Testis (tissue), 3 donors: ENCODE results near the gene TLK2. TPM values are rescaled to one million over a fixed set of nuclear protein-coding genes. Genes with fewer than 3 reads are reported as not detected.

Source experiments
- DNase-seq: peaks from one replicate; pipeline ENCODE4 v3.0.0-alpha.2; 2019
- H3K27ac ChIP-seq, 2 donors: fragments of 200-600 bp; sonication (generic); one replicate each; pipeline ENCODE4 v1.5.1; 2019
- H3K27me3 ChIP-seq: fragments of 200-600 bp; sonication (generic); one replicate; pipeline ENCODE4 v1.5.1; 2019
- H3K36me3 ChIP-seq: fragments of 200-600 bp; sonication (generic); one replicate; pipeline ENCODE4 v1.5.1; 2017; ENCODE audit warnings: low read depth; ENCODE audit errors: missing control alignments
- H3K4me1 ChIP-seq: fragments of 200-600 bp; sonication (generic); one replicate; pipeline ENCODE4 v1.5.1; 2019
- H3K4me3 ChIP-seq, 2 donors: fragments of 200-600 bp; sonication (generic); one replicate each; pipeline ENCODE4 v1.5.1; 2017 to 2019
- H3K9me3 ChIP-seq: fragments of 200-600 bp; sonication (generic); one replicate; pipeline ENCODE4 v1.5.1; 2017
- POLR2A ChIP-seq: fragments of 450-650 bp; IDR thresholded peaks from one replicate; pipeline ENCODE4 v1.6.1; 2017; ENCODE audit warnings: antibody characterized with exemption, mild to moderate bottlenecking, moderate library complexity
- WGBS, 2 donors: methylation state at CpG; one replicate each; pipeline ENCODE4 v1.1.5; 2018; 5-methylcytosine and 5-hydroxymethylcytosine counted together
- intact Hi-C: fragments of 100-400 bp; cut with DNase I; formaldehyde crosslinking; loops from one replicate; pipeline ENCODE4 v1.15.1; 2023; ENCODE audit warnings: low total_unique reads
- polyA plus RNA-seq: library from polyadenylated mRNA; stranded (reverse); fragments of 350-450 nt; fragmentation: Illumina TruSeq; extraction: RNeasy Lipid Tissue Mini Kit (QIAGEN cat#74804); gene quantifications from one replicate; pipeline ENCODE4 v1.2.3, GENCODE V29; 2014; ENCODE audit warnings: low read depth, low replicate concordance; ENCODE audit not compliant: insufficient read depth
- total RNA-seq, 2 donors: library from RNA; depleted of rRNA; stranded (reverse); fragments of >200 nt; gene quantifications; one replicate each; pipeline ENCODE4 v1.2.3, GENCODE V29; 2016
- TF ChIP-seq, protein P1 (sequence below), 3 experiments: fragments of 450-650 bp in 2 of 3; fragments of 200-600 bp in 1 of 3; sonication (generic) in 1 of 3; IDR thresholded peaks; one replicate each; pipeline ENCODE4 v1.5.1; 2016 to 2019; ENCODE audit warnings: antibody characterized with exemption in 3 of 3, mild to moderate bottlenecking in 2 of 3, moderate library complexity in 1 of 3

The TLK2 gene
- total and polyA plus RNA-seq, 3 donors from 2014 or later: 64.5 to 109 (median 78.2) TPM

DNA sequence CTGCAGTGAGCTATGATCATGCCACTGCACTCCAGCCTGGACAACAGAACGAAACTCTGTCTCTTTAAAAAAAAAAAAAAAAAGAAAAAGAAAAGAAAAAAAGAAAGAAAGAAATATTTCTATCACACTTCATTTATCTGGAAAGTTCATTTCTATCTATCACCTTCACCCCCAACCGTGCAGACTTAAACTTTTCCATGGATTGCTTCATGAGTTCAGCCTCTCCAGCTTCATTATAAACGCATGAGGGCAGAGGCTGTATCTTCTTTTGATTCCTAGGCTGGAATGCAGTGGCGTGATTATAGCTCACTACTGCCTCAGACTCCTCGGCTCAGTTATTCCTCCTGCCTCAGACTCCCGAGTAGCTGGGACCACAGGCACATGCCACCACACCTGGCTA lies 177.0 kb downstream of the TLK2 start:
- Histone ChIP-seq H3K36me3 (no peaks in the 10 kb centered on the region), H3K9me3 (no peaks in the 10 kb centered on the region), H3K27me3 (no peaks in the 10 kb centered on the region), H3K27ac (no peak overlapping the region), H3K4me3 (no peak overlapping the region), H3K4me1 (peaks cover 52% of the 10 kb centered on the region)
- no peak for TF ChIP-seq POLR2A
- TF ChIP-seq, protein P1, sequence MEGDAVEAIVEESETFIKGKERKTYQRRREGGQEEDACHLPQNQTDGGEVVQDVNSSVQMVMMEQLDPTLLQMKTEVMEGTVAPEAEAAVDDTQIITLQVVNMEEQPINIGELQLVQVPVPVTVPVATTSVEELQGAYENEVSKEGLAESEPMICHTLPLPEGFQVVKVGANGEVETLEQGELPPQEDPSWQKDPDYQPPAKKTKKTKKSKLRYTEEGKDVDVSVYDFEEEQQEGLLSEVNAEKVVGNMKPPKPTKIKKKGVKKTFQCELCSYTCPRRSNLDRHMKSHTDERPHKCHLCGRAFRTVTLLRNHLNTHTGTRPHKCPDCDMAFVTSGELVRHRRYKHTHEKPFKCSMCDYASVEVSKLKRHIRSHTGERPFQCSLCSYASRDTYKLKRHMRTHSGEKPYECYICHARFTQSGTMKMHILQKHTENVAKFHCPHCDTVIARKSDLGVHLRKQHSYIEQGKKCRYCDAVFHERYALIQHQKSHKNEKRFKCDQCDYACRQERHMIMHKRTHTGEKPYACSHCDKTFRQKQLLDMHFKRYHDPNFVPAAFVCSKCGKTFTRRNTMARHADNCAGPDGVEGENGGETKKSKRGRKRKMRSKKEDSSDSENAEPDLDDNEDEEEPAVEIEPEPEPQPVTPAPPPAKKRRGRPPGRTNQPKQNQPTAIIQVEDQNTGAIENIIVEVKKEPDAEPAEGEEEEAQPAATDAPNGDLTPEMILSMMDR (IDR thresholded peaks at IDR 0.05): no peak
- no peak for DNase-seq
- intact Hi-C loops: no loop called here
- 52 to 63% methylated on average over 6 of the region's 6 CpGs for WGBS, 2 donors

GRCh38 chr17:62656446-62656845 lies 177.8 kb downstream of the TLK2 start:
- H3K9me3 ChIP-seq: no peaks in the 10 kb centered on the region
- intact Hi-C loops: no loop called here
- WGBS, 2 donors: 30 to 33% methylated on average over 1 of the region's 1 CpG
- no peaks in the 10 kb centered on the region for H3K36me3 ChIP-seq
- H3K27ac ChIP-seq: no peak overlapping the region
- H3K27me3 ChIP-seq: no peaks in the 10 kb centered on the region
- H3K4me3 ChIP-seq: no peak overlapping the region
- TF ChIP-seq, protein P1 (IDR thresholded peaks at IDR 0.05): no peak
- no peak for TF ChIP-seq POLR2A
- no peak for DNase-seq
- H3K4me1 ChIP-seq: peaks cover 52% of the 10 kb centered on the region

DNA sequence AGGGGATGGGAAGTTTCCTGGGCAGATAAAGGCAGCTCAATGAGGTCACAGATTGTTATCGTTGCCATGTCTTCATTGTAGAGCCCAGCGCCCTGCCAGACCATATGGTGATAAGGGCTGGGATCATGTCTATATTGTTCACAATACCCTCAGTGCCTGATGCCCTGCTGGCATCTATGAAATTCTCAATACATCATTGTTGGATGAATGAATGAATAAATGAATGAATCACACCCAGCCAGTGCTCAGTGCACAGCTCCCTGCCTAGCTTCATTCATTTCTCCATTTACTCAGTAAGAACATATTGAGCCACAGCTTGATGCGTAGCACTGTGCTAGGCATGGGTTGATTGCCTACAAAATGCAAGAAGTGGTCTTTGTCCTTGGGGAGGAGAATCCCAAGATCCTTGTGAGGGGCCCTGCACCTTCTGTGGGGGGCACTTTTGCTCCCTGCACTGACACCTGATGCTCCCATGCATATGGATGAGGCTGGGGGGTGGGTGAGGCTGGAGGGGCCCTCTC lies 178.6 kb downstream of the TLK2 start:
- peaks cover 49% of the 10 kb centered on the region for H3K4me1 ChIP-seq
- H3K27me3 ChIP-seq: no peaks in the 10 kb centered on the region
- WGBS, 2 donors: 89 to 99% methylated on average over 2 to 3 of the region's 3 CpGs
- no peak overlapping the region for H3K4me3 ChIP-seq
- DNase-seq: no peak
- TF ChIP-seq POLR2A: no peak
- TF ChIP-seq, protein P1 (IDR thresholded peaks at IDR 0.05): no peak
- H3K27ac ChIP-seq: no peak overlapping the region
- no peaks in the 10 kb centered on the region for H3K36me3 ChIP-seq
- intact Hi-C loops: no loop called here
- H3K9me3 ChIP-seq: no peaks in the 10 kb centered on the region

DNA sequence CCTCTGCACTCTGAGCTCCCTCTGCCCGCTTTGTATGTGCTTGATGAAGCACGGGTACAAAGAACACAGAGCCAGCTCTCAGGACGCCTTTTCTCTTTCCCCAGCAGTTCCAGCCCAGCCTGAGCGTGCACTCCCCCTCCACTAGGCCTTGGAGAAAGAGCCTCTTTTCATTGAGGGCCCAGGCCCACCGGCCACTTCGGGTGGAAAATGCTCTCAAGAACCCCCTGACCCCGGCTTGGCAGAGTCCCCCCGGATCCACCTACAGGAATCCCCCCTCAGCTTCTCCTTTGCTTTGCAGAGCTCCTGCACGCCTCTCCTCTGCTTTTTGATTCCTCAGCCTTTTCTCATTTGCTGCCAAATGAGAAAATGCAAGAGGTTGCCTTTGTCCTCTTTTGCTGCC lies 179.1 kb downstream of the TLK2 start:
- WGBS, 2 donors: 36 to 42% methylated on average over 9 of the region's 9 CpGs
- no peak overlapping the region for H3K4me3 ChIP-seq
- DNase-seq: no peak
- H3K9me3 ChIP-seq: no peaks in the 10 kb centered on the region
- no peak overlapping the region for H3K27ac ChIP-seq
- H3K36me3 ChIP-seq: no peaks in the 10 kb centered on the region
- no peaks in the 10 kb centered on the region for H3K27me3 ChIP-seq
- intact Hi-C loops: no loop called here
- H3K4me1 ChIP-seq: peaks cover 45% of the 10 kb centered on the region
- TF ChIP-seq, protein P1 (IDR thresholded peaks at IDR 0.05): no peak
- TF ChIP-seq POLR2A: no peak

- intact Hi-C loops: no loop called here
Measured at GRCh38 chr17:62658136-62658920, 179.7 kb downstream of the TLK2 start.

More at GRCh38 chr17:62658136-62658920, 179.7 kb downstream of the TLK2 start:
- H3K27me3 ChIP-seq: no peaks in the 10 kb centered on the region
- H3K9me3 ChIP-seq: no peaks in the 10 kb centered on the region
- H3K36me3 ChIP-seq: no peaks in the 10 kb centered on the region
- H3K4me1 ChIP-seq: peaks cover 40% of the 10 kb centered on the region
- no peak overlapping the region for H3K27ac ChIP-seq
- no peak for DNase-seq
- WGBS, 2 donors: 42 to 48% methylated on average over 14 to 15 of the region's 15 CpGs
- no peak overlapping the region for H3K4me3 ChIP-seq
- no peak for TF ChIP-seq POLR2A
- TF ChIP-seq, protein P1 (IDR thresholded peaks at IDR 0.05): no peak
